GM19240 (cell line): ENCODE data around the gene FAM219B.

Experiments used
- DNase-seq: peaks from one replicate; pipeline ENCODE4 v3.0.0; 2011; ENCODE audit warnings: low spot score; ENCODE audit not compliant: insufficient read length

The FAM219B gene

GRCh38 chr15:74873036-74873755 lies 33.5 kb downstream of the FAM219B start, which contains the start of gene SCAMP2:
TSS of gene SCAMP2 (minus strand) at chr15:74873365. CDS start at chr15:74873255, 110 bp downstream.
- DNase-seq: peak; percentile 96

GRCh38 chr15:74872702-74873035 lies 34.0 kb downstream of the FAM219B start:
- no peak for DNase-seq

GRCh38 chr15:74870436-74871215 lies 36.0 kb downstream of the FAM219B start:
- no peak for DNase-seq

GRCh38 chr15:74869726-74870407 lies 36.8 kb downstream of the FAM219B start:
- DNase-seq: peak; percentile 81

GRCh38 chr15:74869372-74869725 lies 37.3 kb downstream of the FAM219B start:
- DNase-seq: no peak

- no peak for DNase-seq
Measured at GRCh38 chr15:74868059-74868458, 38.6 kb downstream of the FAM219B start.

GRCh38 chr15:74867466-74868038 lies 39.1 kb downstream of the FAM219B start:
- no peak for DNase-seq

GRCh38 chr15:74866090-74866489 lies 40.6 kb downstream of the FAM219B start:
- no peak for DNase-seq

- DNase-seq: no peak
Measured at GRCh38 chr15:74865316-74865715, 41.3 kb downstream of the FAM219B start.

GRCh38 chr15:74864296-74864695 lies 42.4 kb downstream of the FAM219B start:
- no peak for DNase-seq

- no peak for DNase-seq
Measured at GRCh38 chr15:74863239-74864056, 43.2 kb downstream of the FAM219B start.

GRCh38 chr15:74858369-74858740 lies 48.3 kb downstream of the FAM219B start:
- no peak for DNase-seq

- no peak for DNase-seq
Measured at GRCh38 chr15:74857671-74858368, 48.8 kb downstream of the FAM219B start.

GRCh38 chr15:74857082-74857655 lies 49.5 kb downstream of the FAM219B start:
- DNase-seq: peak; percentile 67

GRCh38 chr15:74856537-74856936 lies 50.1 kb downstream of the FAM219B start:
- DNase-seq: no peak

GRCh38 chr15:74855857-74856256 lies 50.8 kb downstream of the FAM219B start:
- no peak for DNase-seq

- DNase-seq: no peak
Measured at GRCh38 chr15:74854453-74855022, 52.1 kb downstream of the FAM219B start.

- DNase-seq: no peak
Measured at GRCh38 chr15:74851960-74852359, 54.7 kb downstream of the FAM219B start.

GRCh38 chr15:74850393-74850792 lies 56.3 kb downstream of the FAM219B start:
- no peak for DNase-seq
